ENCODE measurements around the gene CACNG3. TPM values are rescaled to one million over a fixed set of nuclear protein-coding genes. Genes with fewer than 3 reads are reported as not detected.
"Not testable (repeated sequence)": the region's sequence is repeated elsewhere in the genome, so short reads cannot be mapped to it uniquely, and the experiment has no call there.

The CACNG3 gene
- total RNA-seq, 1 donor from 2014 or later: not detected

GRCh38 chr16:24275413-24275812, 19.3 kb downstream of the CACNG3 start:
- intact Hi-C loops (cut with micrococcal nuclease): no loop called here

GRCh38 chr16:24279982-24280515, 23.9 kb downstream of the CACNG3 start:
- intact Hi-C loops (cut with micrococcal nuclease): no loop called here

- intact Hi-C loops (cut with micrococcal nuclease): no loop called here
Measured at GRCh38 chr16:24281466-24281865, 25.3 kb downstream of the CACNG3 start.

GRCh38 chr16:24282141-24282540, 26.0 kb downstream of the CACNG3 start:
- intact Hi-C loops (cut with micrococcal nuclease): no loop called here

- intact Hi-C loops (cut with micrococcal nuclease): no loop called here
Measured at GRCh38 chr16:24286741-24287405, 30.7 kb downstream of the CACNG3 start.

GRCh38 chr16:24288516-24288915, 32.4 kb downstream of the CACNG3 start:
- intact Hi-C loops (cut with micrococcal nuclease): no loop called here

- intact Hi-C loops (cut with micrococcal nuclease): no loop called here
Measured at GRCh38 chr16:24289166-24289700, 33.1 kb downstream of the CACNG3 start.

GRCh38 chr16:24291932-24292331, 35.8 kb downstream of the CACNG3 start:
- intact Hi-C loops (cut with micrococcal nuclease): no loop called here

GRCh38 chr16:24294131-24294530, 38.0 kb downstream of the CACNG3 start:
- intact Hi-C loops (cut with micrococcal nuclease): no loop called here

- intact Hi-C loops (cut with micrococcal nuclease): no loop called here
Measured at GRCh38 chr16:24297375-24297774, 41.2 kb downstream of the CACNG3 start.

GRCh38 chr16:24298548-24299167, 42.5 kb downstream of the CACNG3 start:
- intact Hi-C loops (cut with micrococcal nuclease): no loop called here

GRCh38 chr16:24300750-24301149, 44.6 kb downstream of the CACNG3 start:
- intact Hi-C loops (cut with micrococcal nuclease): not testable (repeated sequence)

GRCh38 chr16:24302636-24303035, 46.5 kb downstream of the CACNG3 start:
- intact Hi-C loops (cut with micrococcal nuclease): no loop called here

GRCh38 chr16:24308200-24308599, 52.1 kb downstream of the CACNG3 start:
- intact Hi-C loops (cut with micrococcal nuclease): no loop called here

GRCh38 chr16:24309258-24310142, 53.4 kb downstream of the CACNG3 start:
- intact Hi-C loops (cut with micrococcal nuclease): no loop called here

- intact Hi-C loops (cut with micrococcal nuclease): no loop called here
Measured at GRCh38 chr16:24315343-24315742, 59.2 kb downstream of the CACNG3 start.

- intact Hi-C loops (cut with micrococcal nuclease): no loop called here
Measured at GRCh38 chr16:24318680-24319079, 62.5 kb downstream of the CACNG3 start.

GRCh38 chr16:24319126-24319814, 63.1 kb downstream of the CACNG3 start:
- intact Hi-C loops (cut with micrococcal nuclease): no loop called here

GRCh38 chr16:24322106-24322505, 66.0 kb downstream of the CACNG3 start:
- intact Hi-C loops (cut with micrococcal nuclease): no loop called here

- intact Hi-C loops (cut with micrococcal nuclease): no loop called here
Measured at GRCh38 chr16:24324421-24324820, 68.3 kb downstream of the CACNG3 start.

- intact Hi-C loops (cut with micrococcal nuclease): no loop called here
Measured at GRCh38 chr16:24328835-24329452, 72.8 kb downstream of the CACNG3 start.

All from T-helper 1 cell treated with Interleukin-12 subunit alpha and Interleukin-12 subunit beta and Interleukin-4 antibody, amounts not matched to agents 30 ng/mL and 1 ng/mL, for 36 hours (primary cell).